Stimulated activated CD4-positive, alpha-beta T cell treated with anti-CD3 and anti-CD28 coated beads, Interleukin-15, amount 100 ng/mL, for 24 hours (primary cell): ENCODE data around the gene ERLEC1.
"Not testable (repeated sequence)": the region's sequence is repeated elsewhere in the genome, so short reads cannot be mapped to it uniquely, and the experiment has no call there.

ENCODE experiments used
- DNase-seq: peaks from one replicate; pipeline ENCODE4 v3.0.0-alpha.2; 2020

The ERLEC1 gene

GRCh38 chr2:53786705-53787613 is at the start of gene ERLEC1, which contains the start of gene ASB3:
Gene ERLEC1 (plus strand): TSS chr2:53787044. CDS start chr2:53787211, 167 bp downstream.
Gene ASB3 (minus strand): TSS chr2:53786953. CDS start chr2:53765572, 21,381 bp downstream.
- peak; percentile 93 for DNase-seq

GRCh38 chr2:53737091-53737490 is 49.8 kb upstream of the ERLEC1 start:
- no peak for DNase-seq

- DNase-seq = no peak
Observed at GRCh38 chr2:53739032-53739431, 47.8 kb upstream of the ERLEC1 start.

GRCh38 chr2:53740170-53740569 is 46.7 kb upstream of the ERLEC1 start:
- DNase-seq = no peak

- DNase-seq = no peak
Observed at GRCh38 chr2:53744395-53745065, 42.3 kb upstream of the ERLEC1 start.

GRCh38 chr2:53750041-53750768 is 36.6 kb upstream of the ERLEC1 start:
- DNase-seq = no peak

- DNase-seq = no peak
Observed at GRCh38 chr2:53751728-53752127, 35.1 kb upstream of the ERLEC1 start.

GRCh38 chr2:53752385-53752784 is 34.5 kb upstream of the ERLEC1 start:
- DNase-seq = no peak

GRCh38 chr2:53753041-53753440 is 33.8 kb upstream of the ERLEC1 start:
- no peak for DNase-seq

- DNase-seq = no peak
Observed at GRCh38 chr2:53755121-53755520, 31.7 kb upstream of the ERLEC1 start.

GRCh38 chr2:53756644-53757043 is 30.2 kb upstream of the ERLEC1 start:
- no peak for DNase-seq

GRCh38 chr2:53757206-53757605 is 29.6 kb upstream of the ERLEC1 start:
- DNase-seq = not testable (repeated sequence)

GRCh38 chr2:53765767-53766166 is 21.1 kb upstream of the ERLEC1 start:
- no peak for DNase-seq

- peak; percentile 92 for DNase-seq
Observed at GRCh38 chr2:53767405-53768241, 19.2 kb upstream of the ERLEC1 start, which contains the start of gene CHAC2. Gene CHAC2 (plus strand): TSS chr2:53767804. CDS start chr2:53767887, 83 bp downstream.

GRCh38 chr2:53768242-53768542 is 18.7 kb upstream of the ERLEC1 start:
- DNase-seq = no peak

GRCh38 chr2:53769318-53769945 is 17.4 kb upstream of the ERLEC1 start:
- no peak for DNase-seq

GRCh38 chr2:53770264-53770663 is 16.6 kb upstream of the ERLEC1 start:
- no peak for DNase-seq

- DNase-seq = no peak
Observed at GRCh38 chr2:53777134-53777533, 9.7 kb upstream of the ERLEC1 start.

GRCh38 chr2:53778536-53779162 is 8.2 kb upstream of the ERLEC1 start:
- DNase-seq = no peak

- DNase-seq = no peak
Observed at GRCh38 chr2:53780056-53780455, 6.8 kb upstream of the ERLEC1 start.

- no peak for DNase-seq
Observed at GRCh38 chr2:53782676-53783075, 4.2 kb upstream of the ERLEC1 start.
